IPS DF 19.7 (cell line): ENCODE results near the gene SLC6A9.

ENCODE experiments used
- DNase-seq: peaks from one replicate; pipeline ENCODE4 v3.0.0-alpha.2; 2013; ENCODE audit warnings: low read depth, low spot score

The SLC6A9 gene

DNA sequence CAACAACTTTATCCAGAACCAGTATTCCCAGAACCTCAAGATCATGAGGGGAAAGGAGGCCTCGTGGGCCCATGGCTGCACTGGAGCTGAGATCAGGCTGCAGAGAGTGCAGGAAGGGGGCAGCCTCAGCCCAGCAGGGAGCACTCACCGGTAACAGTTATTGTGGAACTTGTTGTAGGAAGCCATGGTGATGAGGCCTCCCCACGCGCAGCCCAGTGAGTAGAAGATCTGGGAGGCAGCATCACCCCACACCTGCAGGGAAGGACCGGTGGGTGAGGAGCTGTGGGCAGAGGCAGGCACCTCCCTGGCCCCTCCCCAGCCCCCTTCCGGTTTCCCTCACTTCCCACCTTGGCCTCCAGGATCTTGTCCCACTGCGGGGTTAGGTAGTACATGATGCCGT, 29.1 kb downstream of the SLC6A9 start:
- no peak for DNase-seq

DNA sequence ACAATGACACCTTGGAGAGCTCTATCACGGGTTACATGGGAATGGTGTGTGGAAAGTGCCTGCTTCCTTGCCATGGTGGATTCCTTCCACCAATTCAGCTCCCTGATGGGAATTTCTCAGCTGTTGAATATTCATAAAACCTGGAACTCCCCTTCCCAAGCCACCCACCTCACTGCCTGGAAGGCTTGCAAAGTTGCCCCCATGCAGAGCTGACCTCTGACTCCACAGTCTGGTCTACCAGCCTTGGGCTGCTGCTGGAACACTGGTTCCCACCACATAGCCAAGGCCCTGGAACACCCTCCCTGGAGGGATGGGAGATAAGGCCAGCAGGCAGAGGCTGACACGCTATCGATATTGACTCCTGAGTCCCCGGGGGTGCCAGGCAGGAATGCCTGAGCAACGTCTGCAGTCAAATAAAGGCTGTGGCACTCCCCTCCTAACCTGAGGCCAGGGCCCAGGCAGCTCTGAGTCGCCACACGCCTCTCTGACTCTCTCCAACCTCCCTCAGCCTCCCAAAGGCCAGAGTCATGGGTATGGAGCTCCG, 31.1 kb downstream of the SLC6A9 start:
- DNase-seq: no peak

DNA sequence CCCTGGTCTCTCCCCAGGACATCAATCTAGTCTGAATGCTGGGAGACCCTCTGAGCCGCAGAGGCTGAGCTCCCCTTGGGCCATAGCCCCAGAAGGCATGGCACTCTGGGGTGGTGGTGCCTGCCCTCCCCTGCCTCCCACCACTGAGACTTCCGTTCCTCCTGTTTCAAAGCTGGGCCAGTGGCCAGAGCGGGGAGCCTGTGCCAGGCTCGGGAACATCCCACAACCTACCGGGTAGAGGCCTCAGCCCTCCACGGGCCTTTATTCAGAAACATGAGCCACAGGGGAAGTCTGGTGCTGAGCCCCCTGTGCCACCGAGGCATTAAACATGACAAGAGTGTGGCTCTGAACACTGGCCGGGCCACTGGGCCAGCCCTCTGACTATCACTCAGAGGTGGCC, 31.8 kb downstream of the SLC6A9 start:
- no peak for DNase-seq

DNA sequence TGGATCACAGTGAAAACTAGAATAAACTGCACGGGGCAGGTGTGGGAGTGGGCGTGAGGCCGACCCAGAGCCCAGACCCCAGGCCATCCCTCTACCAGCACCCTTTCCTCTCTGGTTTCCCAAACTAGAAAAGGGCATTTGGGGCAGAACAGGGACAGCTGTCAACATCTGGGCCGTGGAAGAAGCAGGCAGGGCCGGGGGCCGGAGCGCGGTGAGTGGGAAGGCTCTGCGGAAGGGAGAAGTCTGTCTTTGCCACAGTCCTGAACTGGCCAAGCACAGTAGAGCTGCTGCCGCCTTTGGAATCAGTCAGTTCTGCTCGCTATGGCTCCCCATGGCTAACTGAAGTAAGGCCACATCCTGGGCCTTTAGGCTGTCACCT, 33.3 kb downstream of the SLC6A9 start:
- DNase-seq: no peak

DNA sequence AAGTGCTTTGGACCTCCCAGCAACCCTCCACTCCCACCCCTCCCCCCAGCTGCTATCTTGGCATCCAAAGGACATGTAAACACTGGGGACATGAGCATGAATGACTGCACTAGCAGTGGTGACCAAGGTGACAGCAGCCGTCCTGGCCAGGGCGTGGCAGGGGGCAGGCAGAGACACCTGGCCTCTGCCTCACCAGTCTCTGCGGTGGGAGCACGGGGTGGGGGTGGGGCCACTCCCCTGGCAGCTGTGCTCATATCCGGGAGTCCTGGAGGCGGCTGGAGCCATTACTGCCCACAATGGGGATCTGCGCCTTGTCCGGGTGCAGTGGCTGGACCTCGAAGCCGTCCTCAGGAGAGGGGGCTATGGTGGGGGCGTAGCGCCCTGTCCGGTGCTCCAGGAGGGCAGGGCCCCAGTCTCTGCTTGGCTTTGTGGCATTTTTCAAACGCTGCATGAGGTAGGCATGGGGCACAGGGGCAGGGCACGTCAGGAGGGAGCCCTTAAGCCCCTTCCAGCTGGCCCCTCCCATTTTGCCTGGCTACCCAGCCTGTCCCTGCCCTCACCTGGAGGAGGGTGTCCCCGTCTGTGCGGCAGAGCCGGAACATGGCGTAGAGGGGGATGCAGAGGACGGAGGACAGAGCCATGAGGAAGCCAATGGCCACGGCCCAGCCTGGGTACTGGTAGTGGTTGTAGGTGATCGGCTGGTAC, 33.8 kb downstream of the SLC6A9 start:
- no peak for DNase-seq

DNA sequence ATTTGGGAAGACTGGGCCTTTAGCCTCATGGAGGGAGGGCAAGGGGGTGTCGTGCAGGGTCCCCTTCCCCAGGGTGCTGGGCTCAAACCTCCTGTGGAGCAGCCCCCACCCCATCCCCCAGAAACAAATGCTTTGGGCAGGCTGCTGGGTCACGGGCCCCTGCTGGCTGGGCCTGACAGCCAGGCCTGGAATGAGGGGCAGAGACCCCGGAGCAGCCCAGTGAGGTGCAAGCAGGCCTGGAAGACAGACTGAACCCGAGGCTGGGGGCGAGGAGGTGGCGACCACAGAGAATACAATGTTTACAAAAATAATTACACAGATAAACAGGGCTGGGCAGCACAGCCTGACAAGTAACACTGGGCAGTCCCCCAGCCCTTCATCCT, 34.5 kb downstream of the SLC6A9 start:
- no peak for DNase-seq

DNA sequence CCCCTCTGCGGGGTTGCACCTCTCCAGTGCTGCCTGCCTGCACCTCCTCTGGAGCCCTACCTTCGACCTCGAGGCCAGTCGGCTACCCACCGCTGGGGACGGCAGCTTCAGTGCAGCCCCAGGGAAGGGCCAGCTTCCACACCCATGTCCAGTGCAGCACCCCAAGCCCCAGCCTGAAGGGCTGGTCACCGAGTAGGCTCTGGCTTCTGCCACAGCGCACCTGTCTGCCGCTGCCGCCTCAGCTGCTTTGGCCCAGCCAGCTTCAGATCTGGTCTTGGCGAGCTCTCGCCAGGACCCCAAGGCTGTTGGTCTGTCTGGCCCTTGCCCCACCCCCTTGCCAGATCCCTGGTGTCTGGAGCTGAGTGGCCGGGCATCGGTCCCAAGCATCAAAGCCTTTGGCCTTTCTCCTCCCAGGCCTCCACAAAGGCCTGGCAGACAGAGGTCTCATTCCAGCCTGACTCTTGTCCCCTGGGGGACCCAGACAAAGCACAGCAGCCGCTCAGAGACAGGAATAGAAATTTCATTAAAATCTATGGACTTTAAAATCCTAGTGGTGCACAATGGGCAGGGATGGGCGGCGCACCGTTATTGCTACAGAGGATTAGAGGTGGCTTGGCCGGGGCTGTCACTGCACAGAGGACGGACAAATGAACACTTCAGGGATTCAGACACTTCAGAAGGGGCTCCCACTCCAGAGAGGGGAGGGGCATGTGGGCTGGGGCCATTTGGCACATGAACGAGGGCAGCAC, 35.1 kb downstream of the SLC6A9 start:
- DNase-seq: no peak

DNA sequence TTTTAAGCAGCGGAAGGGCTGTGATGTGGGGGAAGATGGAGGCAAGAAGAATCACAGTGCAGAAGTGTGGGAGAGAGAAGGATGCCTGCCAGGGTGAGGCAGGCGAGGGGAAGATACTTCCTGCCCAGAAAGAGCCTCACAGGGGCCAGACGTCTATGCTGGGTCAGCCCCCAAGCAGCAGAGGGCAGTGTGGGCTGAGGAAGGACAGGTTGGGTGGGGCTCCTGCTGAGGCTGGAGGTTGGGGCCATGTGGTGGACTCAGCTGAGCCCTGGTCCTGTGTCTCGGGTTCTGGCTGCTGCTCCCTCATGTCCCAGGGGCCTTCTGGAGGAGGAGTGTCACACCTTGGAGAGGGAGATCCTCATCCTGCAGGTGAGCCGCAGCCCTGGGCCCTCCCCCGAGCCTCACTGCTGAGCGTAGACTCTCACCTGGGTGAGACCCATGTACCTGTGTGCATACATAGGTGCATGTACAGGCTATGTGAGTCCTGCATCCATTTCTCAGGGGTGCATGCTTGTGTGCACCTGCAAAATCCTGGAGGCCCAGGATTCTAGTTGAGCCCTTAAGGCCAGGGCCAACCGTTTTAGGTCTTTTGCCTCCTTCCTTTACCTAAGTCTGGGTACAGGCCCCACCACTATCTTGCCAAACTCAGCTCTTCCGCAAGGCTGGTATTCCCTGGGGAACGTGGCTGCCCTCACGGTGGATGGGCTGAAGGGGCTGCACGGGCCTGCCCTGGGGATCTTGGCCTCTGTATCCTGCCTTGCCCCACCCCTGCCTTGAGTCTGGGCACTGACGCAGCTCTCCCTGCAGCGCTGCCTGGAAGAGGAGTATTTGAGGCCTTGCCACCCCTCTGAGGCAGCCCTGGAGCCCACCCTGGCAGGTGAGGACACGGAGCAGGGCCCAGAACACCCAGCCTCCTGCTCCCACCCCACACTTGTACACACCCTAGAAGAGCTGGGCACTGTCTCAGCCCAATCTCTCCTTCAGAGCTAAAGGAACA, 36.2 kb downstream of the SLC6A9 start:
- no peak for DNase-seq

DNA sequence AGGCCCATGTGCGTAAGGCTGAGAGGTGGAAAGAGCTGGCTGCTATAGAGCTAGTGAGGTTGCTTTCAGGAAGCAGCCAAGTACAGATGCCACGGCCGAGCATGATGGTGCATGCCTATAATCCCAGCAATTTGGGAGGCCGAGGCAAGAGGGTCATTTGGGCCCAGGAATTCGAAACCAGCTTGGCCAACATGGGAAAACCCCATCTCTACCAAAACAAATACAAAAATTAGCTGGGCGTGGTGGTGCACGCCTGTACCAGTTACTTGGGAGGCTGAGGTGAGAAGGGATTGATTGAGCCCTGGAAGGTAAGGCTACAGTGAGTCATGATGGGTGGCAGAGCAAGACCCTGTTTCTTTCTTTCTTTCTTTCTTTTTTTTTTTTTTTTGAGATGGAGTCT, 37.2 kb downstream of the SLC6A9 start:
- no peak for DNase-seq

DNA sequence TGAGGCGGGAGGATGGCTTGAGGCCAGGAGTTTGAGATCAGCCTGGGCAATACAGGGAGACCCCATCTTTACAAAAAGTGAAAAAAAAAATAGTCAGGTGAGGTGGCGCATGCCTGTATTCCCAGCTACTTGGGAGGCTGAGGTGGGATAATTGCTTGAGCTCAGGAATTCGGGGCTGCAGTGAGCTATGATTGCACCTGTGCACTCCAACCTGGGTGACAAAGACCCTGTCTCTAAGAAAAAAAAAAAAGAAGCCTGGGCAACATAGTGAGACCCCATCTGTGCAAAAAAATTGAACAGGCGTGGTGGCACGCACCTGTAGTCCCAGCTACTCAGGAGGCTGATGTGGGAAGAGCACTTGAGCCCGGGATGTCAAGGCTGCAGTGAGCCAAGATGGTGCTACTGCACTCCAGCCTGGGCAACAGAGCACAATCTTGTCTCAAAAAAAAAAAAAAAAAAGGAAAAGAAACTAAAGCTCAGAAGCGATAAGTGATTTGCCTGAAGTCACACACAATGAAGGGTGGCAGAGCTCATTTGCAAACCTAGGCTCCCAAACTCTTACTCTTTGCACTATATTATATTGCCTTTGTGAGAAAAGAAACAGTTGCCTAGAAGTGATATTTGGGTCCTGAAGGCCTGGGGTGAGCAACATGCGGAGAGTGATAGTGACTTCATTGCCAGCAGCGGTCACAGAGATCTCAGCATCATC, 37.9 kb downstream of the SLC6A9 start:
- no peak for DNase-seq

DNA sequence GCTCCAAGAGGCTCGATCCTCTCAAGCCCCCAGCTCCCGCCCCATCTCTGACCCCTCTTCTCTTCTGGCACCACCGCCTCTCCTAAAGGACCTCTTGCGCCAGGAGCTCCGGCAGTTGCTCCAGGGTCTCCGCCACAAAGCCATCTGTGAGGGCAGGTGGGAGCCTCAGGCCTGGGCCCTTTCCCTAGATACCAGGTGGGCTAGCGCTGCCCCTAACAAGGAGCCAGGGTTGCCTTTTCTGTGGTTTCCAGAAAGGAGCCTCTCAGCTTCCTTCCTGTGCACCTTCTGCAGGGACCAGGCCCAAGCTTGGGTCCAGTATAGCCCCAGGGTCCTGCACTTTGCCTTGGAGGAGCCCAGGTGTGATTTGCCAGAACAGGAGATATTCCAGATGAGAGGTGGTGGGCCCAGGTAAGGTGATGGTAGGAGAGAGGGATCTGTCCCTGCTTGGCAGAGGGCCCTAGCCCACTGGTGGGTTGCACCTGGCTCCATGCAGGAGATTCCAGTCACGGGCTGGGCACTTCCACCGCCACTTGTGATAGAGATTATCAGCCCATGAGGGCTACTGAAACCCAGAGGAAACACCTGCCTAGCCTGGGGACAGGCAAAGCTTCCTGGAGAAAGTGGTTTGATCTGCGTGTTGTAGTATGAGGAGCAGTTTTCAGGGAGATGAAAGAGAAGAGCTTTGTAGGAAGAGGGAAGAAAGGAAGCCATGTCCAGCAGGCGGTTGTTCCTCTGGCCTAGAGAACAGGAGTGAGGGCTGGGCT, 38.8 kb downstream of the SLC6A9 start:
- DNase-seq: no peak

DNA sequence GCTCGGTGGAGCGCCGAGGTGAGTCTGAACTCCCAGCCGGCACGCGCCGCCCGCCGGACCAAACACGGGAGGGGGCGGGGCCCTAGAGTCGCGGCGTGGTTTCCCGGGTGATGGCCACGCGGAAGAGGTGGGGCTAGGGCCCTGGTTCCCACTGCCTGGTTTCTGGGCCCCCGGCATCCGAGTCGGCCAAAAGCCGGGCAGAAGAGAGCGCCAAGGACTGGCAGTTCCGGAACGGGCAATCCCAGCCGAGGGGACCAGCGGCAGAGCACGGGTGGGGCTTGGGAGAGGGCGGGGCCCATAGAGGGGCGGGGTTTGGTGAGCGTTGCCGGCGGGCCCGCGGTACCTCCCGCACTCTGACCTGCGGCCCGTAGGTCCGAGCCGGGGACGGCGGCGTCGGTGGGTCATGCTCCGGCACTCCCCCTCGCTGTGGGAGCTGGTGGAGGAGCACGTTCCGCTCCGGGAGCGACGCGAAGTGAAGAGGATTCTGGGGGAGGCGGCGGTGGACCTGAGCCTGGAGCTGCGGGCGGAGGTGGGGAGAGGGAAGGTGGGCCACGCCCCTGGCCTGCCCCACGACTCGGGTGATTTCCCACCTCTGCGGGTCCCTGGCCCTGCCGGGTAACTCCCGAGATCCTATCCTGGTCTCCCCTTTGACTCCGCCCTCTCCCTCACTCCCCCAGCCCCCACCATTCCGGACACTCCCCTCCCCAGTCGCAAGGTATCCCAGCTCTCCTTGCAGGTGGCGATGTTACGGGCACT, 39.6 kb downstream of the SLC6A9 start, which contains the start of gene CCDC24:
CCDC24 (plus strand) TSS at position 124 of the 756 bp plus-strand sequence; CDS start at position 404, 280 bp downstream.
- DNase-seq: no peak

DNA sequence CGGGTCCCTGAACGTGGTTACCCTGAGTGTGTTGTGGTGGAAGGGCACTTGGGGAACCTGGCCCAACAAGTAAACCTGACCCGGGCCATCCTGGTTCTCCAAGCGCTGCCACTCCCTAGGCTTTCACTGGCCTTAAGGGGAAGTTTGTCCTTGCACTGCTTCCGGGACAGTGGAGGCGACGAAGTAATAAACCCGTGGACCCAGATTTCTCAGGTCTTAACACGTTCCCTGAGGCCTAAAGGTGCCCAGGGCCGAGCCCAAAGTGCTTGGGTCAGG, 40.1 kb downstream of the SLC6A9 start:
- no peak for DNase-seq

DNA sequence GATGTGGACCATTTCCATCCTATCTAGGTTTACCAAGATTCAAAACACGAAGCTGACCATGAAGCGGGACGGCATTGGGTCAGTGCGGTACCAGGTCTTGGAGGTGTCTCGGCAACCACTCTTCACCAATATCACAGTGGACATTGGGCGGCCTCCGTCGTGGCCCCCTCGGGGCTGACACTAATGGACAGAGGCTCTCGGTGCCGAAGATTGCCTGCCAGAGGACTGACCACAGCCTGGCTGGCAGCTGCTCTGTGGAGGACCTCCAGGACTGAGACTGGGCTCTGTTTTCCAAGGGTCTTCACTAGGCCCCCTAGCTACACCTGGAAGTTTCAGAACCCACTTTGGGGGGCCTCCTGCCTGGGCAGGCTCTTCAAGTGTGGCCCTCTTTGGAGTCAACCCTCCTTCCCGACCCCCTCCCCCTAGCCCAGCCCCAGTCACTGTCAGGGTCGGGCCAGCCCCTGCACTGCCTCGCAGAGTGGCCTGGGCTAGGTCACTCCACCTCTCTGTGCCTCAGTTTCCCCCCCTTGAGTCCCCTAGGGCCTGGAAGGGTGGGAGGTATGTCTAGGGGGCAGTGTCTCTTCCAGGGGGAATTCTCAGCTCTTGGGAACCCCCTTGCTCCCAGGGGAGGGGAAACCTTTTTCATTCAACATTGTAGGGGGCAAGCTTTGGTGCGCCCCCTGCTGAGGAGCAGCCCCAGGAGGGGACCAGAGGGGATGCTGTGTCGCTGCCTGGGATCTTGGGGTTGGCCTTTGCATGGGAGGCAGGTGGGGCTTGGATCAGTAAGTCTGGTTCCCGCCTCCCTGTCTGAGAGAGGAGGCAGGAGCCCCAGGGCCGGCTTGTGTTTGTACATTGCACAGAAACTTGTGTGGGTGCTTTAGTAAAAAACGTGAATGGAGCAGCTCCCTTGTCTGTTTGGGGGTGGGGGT, 40.7 kb downstream of the SLC6A9 start:
- no peak for DNase-seq

DNA sequence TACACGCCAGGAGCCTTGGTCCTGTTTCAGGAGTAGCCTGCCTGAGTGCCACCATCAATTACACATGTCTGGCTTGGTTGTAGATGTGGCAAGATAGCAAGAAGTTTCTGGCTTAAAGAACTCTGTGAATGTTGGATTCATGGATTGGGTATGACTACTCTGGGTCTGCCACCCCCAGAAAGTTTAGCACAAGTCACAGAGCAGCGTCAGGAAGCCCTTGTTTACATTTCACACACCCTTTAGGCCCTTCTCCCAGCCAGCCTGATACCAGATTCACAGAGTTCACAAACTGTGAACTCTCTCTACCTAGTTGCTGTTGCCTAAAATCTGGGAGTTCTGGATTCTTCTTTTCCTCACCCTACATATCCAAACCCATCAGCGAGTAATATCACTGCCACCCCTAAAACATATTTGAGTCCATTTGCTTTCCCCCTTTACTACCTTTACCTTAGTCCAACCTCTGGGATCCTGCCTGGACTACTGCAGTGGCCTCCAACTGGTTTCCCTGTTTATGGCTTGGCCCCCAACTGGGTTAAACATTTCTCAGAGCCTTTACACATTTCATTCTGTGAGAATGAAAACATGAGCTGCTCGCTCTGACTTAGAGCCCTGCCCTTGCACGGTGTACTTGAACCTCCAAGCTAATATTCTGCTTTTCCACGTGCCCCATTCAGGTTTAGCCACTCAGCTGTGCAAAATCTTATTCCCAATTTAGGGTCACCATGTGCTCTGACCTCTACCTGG, 43.9 kb downstream of the SLC6A9 start:
- DNase-seq: no peak

DNA sequence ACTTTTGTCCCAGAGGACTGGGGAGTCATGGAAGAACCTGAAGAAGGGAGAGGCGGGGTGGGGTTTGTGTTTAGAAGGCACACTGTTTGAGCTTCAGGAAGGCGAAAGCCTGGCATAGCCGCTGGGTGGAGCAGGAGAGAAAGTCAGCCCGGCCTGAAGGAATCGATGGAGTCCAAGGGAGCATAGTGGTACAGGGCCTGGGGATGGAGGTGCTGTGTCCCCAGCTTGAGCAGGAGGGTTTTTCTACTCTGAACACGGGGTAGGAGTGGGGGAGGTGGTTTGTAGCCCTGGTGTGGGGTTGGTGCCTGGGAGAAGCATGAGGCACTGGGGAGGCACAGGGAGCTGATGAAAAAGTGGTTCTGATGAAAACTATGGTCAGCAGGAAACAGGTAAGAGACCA, 44.5 kb downstream of the SLC6A9 start:
- no peak for DNase-seq

DNA sequence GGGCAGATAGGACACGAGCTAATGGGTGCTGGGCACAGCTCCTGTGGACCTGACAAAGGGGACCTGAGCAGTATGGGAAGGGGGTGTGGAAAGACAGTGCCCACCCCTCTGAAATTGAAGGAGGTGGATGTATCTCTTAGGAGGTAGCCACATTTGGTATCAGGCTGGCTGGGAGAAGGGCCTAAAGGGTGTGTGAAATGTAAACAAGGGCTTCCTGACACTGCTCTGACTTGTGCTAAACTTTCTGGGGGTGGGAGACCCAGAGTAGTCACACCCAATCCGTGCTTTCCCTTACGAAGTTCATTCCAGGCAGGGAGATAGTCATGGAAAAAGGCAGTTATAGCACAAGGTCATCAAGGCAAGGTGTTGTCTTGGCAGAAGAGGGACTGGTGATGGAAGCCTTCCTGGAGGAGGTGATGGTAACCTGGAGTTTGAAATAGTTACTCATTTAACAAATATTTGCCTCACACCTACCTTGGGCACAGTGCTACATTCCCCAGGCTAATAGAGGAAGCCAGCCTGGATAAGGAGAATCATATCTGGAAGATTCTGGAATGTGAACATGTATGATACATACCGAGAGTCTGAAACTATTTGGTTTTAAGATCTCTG, 45.2 kb downstream of the SLC6A9 start:
- DNase-seq: no peak

DNA sequence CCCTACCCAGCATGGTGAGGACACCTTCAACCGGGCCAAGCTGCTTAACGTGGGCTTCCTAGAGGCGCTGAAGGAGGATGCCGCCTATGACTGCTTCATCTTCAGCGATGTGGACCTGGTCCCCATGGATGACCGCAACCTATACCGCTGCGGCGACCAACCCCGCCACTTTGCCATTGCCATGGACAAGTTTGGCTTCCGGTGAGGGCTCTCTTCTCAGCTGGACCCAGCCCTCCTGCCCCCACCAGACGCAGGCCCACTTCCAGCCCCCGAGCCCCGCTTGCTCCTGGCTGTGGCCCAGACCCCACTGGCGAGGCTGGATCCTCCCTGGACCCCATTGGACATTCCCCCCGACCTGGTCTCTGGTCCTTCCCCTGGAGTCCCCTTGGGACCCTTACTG, 46.4 kb downstream of the SLC6A9 start:
- no peak for DNase-seq
